OCI-LY7 (cell line): ENCODE results near the gene DIAPH2. TPM values are rescaled to one million over a fixed set of nuclear protein-coding genes. Genes with fewer than 3 reads are reported as not detected.

Source experiments
- BruUV-seq: library from RNA; stranded (reverse); fragments of 400-500 nt; replicated peaks from 2 replicates; lab custom pipeline; 2021; lab: Mats Ljungman, UMichigan
- CTCF ChIA-PET: fragments of 300-600 bp; sonication (Branson Sonifier 250); formaldehyde crosslinking; loops from one replicate; lab custom pipeline; 2022; ENCODE audit warnings: antibody characterized with exemption; ENCODE audit not compliant: unreplicated experiment; lab: Charles Lee
- POLR2A ChIA-PET: fragments of 300-600 bp; sonication (Branson Sonifier 250); formaldehyde crosslinking; loops from one replicate; lab custom pipeline; 2022; ENCODE audit warnings: antibody characterized with exemption; lab: Charles Lee
- DNase-seq: peaks from one replicate; pipeline ENCODE4 v3.0.0-alpha.2; 2015; ENCODE audit warnings: low spot score
- H2AFZ ChIP-seq: fragments of 200-600 bp; sonication (generic), shearing (Covaris generic); 2 replicates; pipeline ENCODE4 v1.6.1; 2014; ENCODE audit warnings: mild to moderate bottlenecking, antibody characterized with exemption, low read length, moderate library complexity
- H3K27ac ChIP-seq: fragments of 200-600 bp; sonication (generic); 2 replicates; pipeline ENCODE4 v1.5.1; 2014; ENCODE audit warnings: mixed run types, low read depth, mild to moderate bottlenecking, moderate library complexity, low read length, inconsistent platforms; ENCODE audit not compliant: poor library complexity, severe bottlenecking
- H3K36me3 ChIP-seq: fragments of 200-600 bp; sonication (generic); 2 replicates; pipeline ENCODE4 v1.6.1; 2014; ENCODE audit warnings: mild to moderate bottlenecking, antibody characterized with exemption, low read length, moderate library complexity, mixed read lengths; ENCODE audit not compliant: insufficient read depth
- H3K4me1 ChIP-seq: fragments of 200-600 bp; sonication (generic); 2 replicates; pipeline ENCODE4 v1.5.1; 2014; ENCODE audit warnings: mild to moderate bottlenecking, low read length; ENCODE audit not compliant: insufficient read depth, poor library complexity, severe bottlenecking
- H3K4me2 ChIP-seq: fragments of 200-600 bp; sonication (generic); 2 replicates; pipeline ENCODE4 v1.6.1; 2014; ENCODE audit warnings: mild to moderate bottlenecking, low read length
- H3K4me3 ChIP-seq: fragments of 200-600 bp; sonication (generic); 2 replicates; pipeline ENCODE4 v1.5.1; 2014; ENCODE audit warnings: mild to moderate bottlenecking, low read depth, low read length; ENCODE audit not compliant: poor library complexity, severe bottlenecking
- H3K79me2 ChIP-seq: fragments of 200-600 bp; sonication (generic); 2 replicates; pipeline ENCODE4 v1.6.1; 2016; ENCODE audit warnings: low read depth, mild to moderate bottlenecking, low read length, moderate library complexity, mixed read lengths; ENCODE audit not compliant: insufficient read depth
- H3K9me2 ChIP-seq: fragments of 200-600 bp; sonication (generic); 2 replicates; pipeline ENCODE4 v1.6.1; 2016; ENCODE audit warnings: mild to moderate bottlenecking, low read length, mixed read lengths; ENCODE audit not compliant: insufficient read depth
- H3K9me3 ChIP-seq: fragments of 200-600 bp; sonication (generic); 2 replicates; pipeline ENCODE4 v1.6.1; 2014; ENCODE audit warnings: mild to moderate bottlenecking, mixed run types, low read length, mixed read lengths
- H4K20me1 ChIP-seq: fragments of 200-600 bp; sonication (generic); 2 replicates; pipeline ENCODE4 v1.6.1; 2014; ENCODE audit warnings: mild to moderate bottlenecking, antibody characterized with exemption, low read length, moderate library complexity, mixed read lengths; ENCODE audit not compliant: insufficient read depth
- EZH2phosphoT487 ChIP-seq: fragments of 200-600 bp; sonication (generic); IDR thresholded peaks from 2 replicates; pipeline ENCODE4 v1.6.1; 2018; ENCODE audit warnings: low read depth, borderline replicate concordance, mild to moderate bottlenecking, mixed run types, antibody characterized with exemption, low read length, moderate library complexity, mixed read lengths
- intact Hi-C: fragments of 100-400 bp; cut with micrococcal nuclease; formaldehyde crosslinking; loops from one replicate; pipeline ENCODE4 v1.10.0; 2022; ENCODE audit not compliant: unreplicated experiment
- total RNA-seq, 2 experiments: library from RNA; depleted of rRNA in 1 of 2; stranded (reverse); fragments of >200 nt in 1 of 2; shearing (Covaris generic) in 1 of 2; gene quantifications; 2 replicates each; pipeline ENCODE4 v1.2.3, GENCODE V29; 2014 to 2022
- TF ChIP-seq, protein P1 (sequence below): fragments of 200-600 bp; sonication (generic); conservative IDR thresholded peaks from 2 replicates; pipeline ENCODE4 v1.5.1; 2014; ENCODE audit warnings: mild to moderate bottlenecking, antibody characterized with exemption, low read length, moderate library complexity, mixed read lengths

The DIAPH2 gene
- total RNA-seq, 2 experiments from 2014 or later: 21.3 to 21.5 TPM

GRCh38 chrX:96989830-96990571 lies 305.4 kb downstream of the DIAPH2 start:
- ChIA-PET POLR2A (no interaction called here), CTCF (no interaction called here)
- Histone ChIP-seq H4K20me1 (no peaks in the 10 kb centered on the region), H3K4me3 (no peak overlapping the region), H3K4me1 (no peaks in the 10 kb centered on the region), H3K79me2 (no peaks in the 10 kb centered on the region), H3K36me3 (no peaks in the 10 kb centered on the region), H3K9me2 (no peaks in the 10 kb centered on the region), H2AFZ (no peak overlapping the region), H3K4me2 (no peak overlapping the region), H3K27ac (no peak overlapping the region), H3K9me3 (no peaks in the 10 kb centered on the region)
- TF ChIP-seq, protein P1, sequence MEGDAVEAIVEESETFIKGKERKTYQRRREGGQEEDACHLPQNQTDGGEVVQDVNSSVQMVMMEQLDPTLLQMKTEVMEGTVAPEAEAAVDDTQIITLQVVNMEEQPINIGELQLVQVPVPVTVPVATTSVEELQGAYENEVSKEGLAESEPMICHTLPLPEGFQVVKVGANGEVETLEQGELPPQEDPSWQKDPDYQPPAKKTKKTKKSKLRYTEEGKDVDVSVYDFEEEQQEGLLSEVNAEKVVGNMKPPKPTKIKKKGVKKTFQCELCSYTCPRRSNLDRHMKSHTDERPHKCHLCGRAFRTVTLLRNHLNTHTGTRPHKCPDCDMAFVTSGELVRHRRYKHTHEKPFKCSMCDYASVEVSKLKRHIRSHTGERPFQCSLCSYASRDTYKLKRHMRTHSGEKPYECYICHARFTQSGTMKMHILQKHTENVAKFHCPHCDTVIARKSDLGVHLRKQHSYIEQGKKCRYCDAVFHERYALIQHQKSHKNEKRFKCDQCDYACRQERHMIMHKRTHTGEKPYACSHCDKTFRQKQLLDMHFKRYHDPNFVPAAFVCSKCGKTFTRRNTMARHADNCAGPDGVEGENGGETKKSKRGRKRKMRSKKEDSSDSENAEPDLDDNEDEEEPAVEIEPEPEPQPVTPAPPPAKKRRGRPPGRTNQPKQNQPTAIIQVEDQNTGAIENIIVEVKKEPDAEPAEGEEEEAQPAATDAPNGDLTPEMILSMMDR: no peak
- no peak for DNase-seq
- BruUV-seq: no TSS peak
- intact Hi-C loops: no loop called here

GRCh38 chrX:96994093-96994492 lies 309.5 kb downstream of the DIAPH2 start:
- ChIA-PET CTCF (no interaction called here), POLR2A (no interaction called here)
- no peaks in the 10 kb centered on the region for H3K9me2 ChIP-seq
- intact Hi-C loops: no loop called here
- H3K79me2 ChIP-seq: no peaks in the 10 kb centered on the region
- no peak overlapping the region for H3K4me3 ChIP-seq
- no peaks in the 10 kb centered on the region for H4K20me1 ChIP-seq
- H2AFZ ChIP-seq: no peak overlapping the region
- no peak overlapping the region for H3K27ac ChIP-seq
- no peaks in the 10 kb centered on the region for H3K4me1 ChIP-seq
- no peak for DNase-seq
- no peaks in the 10 kb centered on the region for H3K36me3 ChIP-seq
- TF ChIP-seq, protein P1: no peak
- no peak for TF ChIP-seq EZH2phosphoT487
- H3K4me2 ChIP-seq: no peak overlapping the region
- no TSS peak for BruUV-seq
- H3K9me3 ChIP-seq: no peaks in the 10 kb centered on the region

DNA sequence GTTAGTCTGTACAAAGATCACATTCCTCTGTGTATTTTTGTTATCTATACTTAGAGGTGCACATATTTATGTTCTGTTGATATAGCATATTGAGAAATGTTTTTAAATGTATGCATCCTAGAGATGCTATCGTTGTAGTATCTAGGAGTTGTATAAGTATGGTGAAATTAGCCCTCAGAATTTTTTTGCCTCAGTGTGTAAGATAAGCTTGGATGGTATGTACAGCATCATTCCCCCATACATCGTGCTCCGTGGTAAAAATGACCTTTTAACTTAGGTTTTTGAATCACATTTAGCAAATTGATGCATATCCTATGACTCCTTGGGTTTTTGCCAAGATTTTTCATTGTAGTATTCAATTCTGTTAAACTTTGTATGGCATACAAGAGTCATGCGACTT lies 312.6 kb downstream of the DIAPH2 start:
- TF ChIP-seq EZH2phosphoT487: no peak
- TF ChIP-seq, protein P1: no peak
- Histone ChIP-seq H3K4me2 (no peak overlapping the region), H4K20me1 (no peaks in the 10 kb centered on the region), H3K79me2 (no peaks in the 10 kb centered on the region), H3K27ac (no peak overlapping the region), H3K9me3 (no peaks in the 10 kb centered on the region), H3K9me2 (no peaks in the 10 kb centered on the region), H3K4me1 (no peaks in the 10 kb centered on the region), H3K4me3 (no peak overlapping the region), H2AFZ (no peak overlapping the region), H3K36me3 (no peaks in the 10 kb centered on the region; the same call in 1 of the 2 replicates)
- CTCF ChIA-PET: no interaction called here
- intact Hi-C loops: no loop called here
- DNase-seq: no peak
- BruUV-seq: no TSS peak
- POLR2A ChIA-PET: no interaction called here
